Measurements from ENCODE around the gene JSRP1.

The JSRP1 gene

GRCh38 chr19:2225415-2226050, 30.7 kb downstream of the JSRP1 start:
- no peak overlapping the region for H3K27ac ChIP-seq
- no peak for TF ChIP-seq CTCF (conservative IDR thresholded peaks at IDR 0.05)

GRCh38 chr19:2224754-2225349, 31.4 kb downstream of the JSRP1 start:
- no peak overlapping the region for H3K27ac ChIP-seq
- TF ChIP-seq CTCF (conservative IDR thresholded peaks at IDR 0.05): no peak

GRCh38 chr19:2223959-2224358, 32.3 kb downstream of the JSRP1 start:
- no peak for TF ChIP-seq CTCF (conservative IDR thresholded peaks at IDR 0.05)
- H3K27ac ChIP-seq: no peak overlapping the region

- H3K27ac ChIP-seq: no peak overlapping the region
- TF ChIP-seq CTCF (conservative IDR thresholded peaks at IDR 0.05): no peak
These were observed 32.8 kb downstream of the JSRP1 start for GRCh38 chr19:2223391-2223790.

GRCh38 chr19:2221918-2222317, 34.3 kb downstream of the JSRP1 start:
- peak; percentile 17; the same call in 1 of the 2 replicates for TF ChIP-seq CTCF (conservative IDR thresholded peaks at IDR 0.05)

GRCh38 chr19:2221250-2221831, 34.9 kb downstream of the JSRP1 start:
- TF ChIP-seq CTCF (conservative IDR thresholded peaks at IDR 0.05): no peak
- H3K27ac ChIP-seq: no peak overlapping the region

More at GRCh38 chr19:2221918-2222317, 34.3 kb downstream of the JSRP1 start:
- H3K27ac ChIP-seq: no peak overlapping the region

- H3K27ac ChIP-seq: no peak overlapping the region
- TF ChIP-seq CTCF (conservative IDR thresholded peaks at IDR 0.05): no peak
These were observed 36.5 kb downstream of the JSRP1 start for GRCh38 chr19:2219726-2220125.
